A673 (cell line): ENCODE results near the gene SRPRB.

Experiments
- CTCF ChIP-seq: fragments of 300-800, 200-600 bp; sonication (generic); conservative IDR thresholded peaks from 2 replicates; pipeline ENCODE4 v1.5.1; 2017; ENCODE audit warnings: low read depth, mild to moderate bottlenecking, antibody characterized with exemption, low read length, moderate library complexity, mixed read lengths
- EZH2 ChIP-seq: fragments of 200-600 bp; sonication (generic); IDR thresholded peaks from 2 replicates; pipeline ENCODE4 v1.6.1; 2017; ENCODE audit warnings: borderline replicate concordance, low read depth, mild to moderate bottlenecking, mixed read lengths, antibody characterized with exemption, low read length; ENCODE audit not compliant: poor library complexity, severe bottlenecking

- TF ChIP-seq CTCF (no peak), EZH2 (no peak)
Observed at GRCh38 chr3:133836497-133837158, 31.0 kb downstream of the SRPRB start.
